Measurements from ENCODE around the gene TOLLIP. TPM values are rescaled to one million over a fixed set of nuclear protein-coding genes. Genes with fewer than 3 reads are reported as not detected.

TOLLIP gene
- total and polyA plus RNA-seq, 2 of the 8 experiments (the other 6 are each of a cell fraction or from before 2014, with no cell fraction given): 23.7 to 34.7 TPM

DNA sequence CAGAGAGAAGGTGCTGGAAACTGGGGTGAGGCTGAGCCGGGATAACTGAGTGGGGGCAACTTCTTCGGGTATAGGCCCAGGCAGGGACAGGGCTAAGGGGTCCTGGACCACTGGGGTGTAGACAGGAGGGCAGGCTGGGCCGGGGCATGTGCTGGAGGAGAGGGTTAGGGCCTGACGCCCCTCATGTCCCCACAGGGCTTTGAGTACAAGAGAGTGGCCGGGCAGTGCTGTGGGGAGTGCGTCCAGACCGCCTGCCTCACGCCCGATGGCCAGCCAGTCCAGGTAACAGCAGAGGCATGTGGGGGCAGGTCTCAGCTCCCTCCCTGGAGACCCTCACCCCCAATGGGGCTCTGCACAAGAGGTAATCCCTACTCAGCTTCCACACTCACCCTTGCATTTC is 49.9 kb downstream of the TOLLIP start:
- no peak overlapping the region for H2AFZ ChIP-seq (ENCODE audit: low read length)
- H2BK5ac ChIP-seq (ENCODE audit: low read depth, low read length): no peak overlapping the region
- no peaks in the 10 kb centered on the region; the same call in 1 of the 2 replicates for H3K23me2 ChIP-seq (ENCODE audit: low read depth, low read length)
- ChIA-PET CTCF (ENCODE audit: partially characterized antibody) (no interaction called here), POLR2A (ENCODE audit: partially characterized antibody) (interaction anchor here (1.1 kb wide), 1 partner anchor 185 kb away, joined by 3 read pairs; the partner anchor contains the start of gene MUC2)
- no peak overlapping the region for H3K4ac ChIP-seq (replicated peaks; ENCODE audit: insufficient read length, low read depth, low read length)
- no peaks in the 10 kb centered on the region for H3K27me3 ChIP-seq (replicated peaks in 1 of 4; ENCODE audit: control insufficient read depth in 3 of 4, extremely low read depth in 1 of 4, insufficient read depth in 3 of 4, low read length in 3 of 4)
- no peak overlapping the region for H3K18ac ChIP-seq (ENCODE audit: extremely low read depth, low read length)
- FAIRE-seq (no peak), DNase-seq (ENCODE audit: low read depth in 1 of 2, low spot score in 2 of 2) (no peak)
- H4K91ac ChIP-seq (replicated peaks; ENCODE audit: insufficient read length, low read length): no peak overlapping the region
- no peak overlapping the region for H3K4me2 ChIP-seq (ENCODE audit: insufficient read depth in 1 of 2, low read depth in 2 of 2, low read length in 2 of 2)
- no peak overlapping the region; the same call in 1 of the 2 replicates for H3K27ac ChIP-seq (ENCODE audit: low read depth, low read length)
- 98% methylated on average over 7 of the region's 9 CpGs; no CpG with 5 or more reads in 1 of the 2 experiments for WGBS, 2 experiments (ENCODE audit: extremely low coverage in 1 of 2, insufficient coverage in 1 of 2, insufficient read length in 1 of 2, insufficient replicate concordance in 2 of 2, low coverage in 1 of 2, low lambda C conversion rate in 2 of 2, missing lambda C conversion rate in 1 of 2)
- peaks cover 0 to 14% (median 7%) of the 10 kb centered on the region in 4 experiments; a peak in 5 of 7 replicates for H3K4me1 ChIP-seq (replicated peaks in 1 of 4; ENCODE audit: control insufficient read depth in 3 of 4, insufficient read depth in 4 of 4, low read length in 3 of 4)
- no peak overlapping the region for H3K14ac ChIP-seq (ENCODE audit: insufficient read length)
- no peak overlapping the region for H3K23ac ChIP-seq (ENCODE audit: insufficient read length)
- no peak overlapping the region for H4K8ac ChIP-seq (ENCODE audit: extremely low read depth, insufficient read depth, low read length)
- no peak overlapping the region for H4K5ac ChIP-seq (ENCODE audit: insufficient read length, low read depth, low read length)
- H3K56ac ChIP-seq (replicated peaks; ENCODE audit: insufficient read length, low read depth, low read length): no peak overlapping the region
- H3K79me1 ChIP-seq (ENCODE audit: low read depth, low read length): no peaks in the 10 kb centered on the region
- H3K79me2 ChIP-seq (ENCODE audit: control insufficient read depth in 1 of 2, insufficient read depth in 2 of 2, low read length in 2 of 2): no peaks in the 10 kb centered on the region
- H2BK120ac ChIP-seq (replicated peaks; ENCODE audit: low read depth, low read length): no peak overlapping the region
- H3K9ac ChIP-seq (replicated peaks in 1 of 4; ENCODE audit: extremely low read depth in 1 of 4, low read depth in 3 of 4, low read length in 3 of 4): no peak overlapping the region
- H3K4me3 ChIP-seq (ENCODE audit: extremely low read depth in 1 of 4, insufficient read depth in 2 of 4, low read depth in 3 of 4, low read length in 4 of 4): no peak overlapping the region
- H3K36me3 ChIP-seq (ENCODE audit: control insufficient read depth in 2 of 4, insufficient read depth in 4 of 4, low read length in 3 of 4): no peaks in the 10 kb centered on the region
- no peak overlapping the region for H2BK20ac ChIP-seq (ENCODE audit: low read length)
- no peaks in the 10 kb centered on the region for H4K20me1 ChIP-seq (replicated peaks in 1 of 2; ENCODE audit: control insufficient read depth in 1 of 2, insufficient read depth in 2 of 2, low read length in 2 of 2)
- no peaks in the 10 kb centered on the region for H3K9me3 ChIP-seq (ENCODE audit: insufficient read depth in 2 of 2, low read depth in 1 of 2, low read length in 1 of 2)
- 0 out of 2 replicates have a peak overlapping the region, but pooled peaks have one; percentile 39 for H2AK5ac ChIP-seq (ENCODE audit: low read depth, low read length)
- no peak overlapping the region for H2BK15ac ChIP-seq (ENCODE audit: low read length)
- 0 out of 2 replicates have a peak overlapping the region, but pooled peaks have one; percentile 7 for H2BK12ac ChIP-seq (ENCODE audit: low read depth, low read length)
- TF ChIP-seq, protein P1, sequence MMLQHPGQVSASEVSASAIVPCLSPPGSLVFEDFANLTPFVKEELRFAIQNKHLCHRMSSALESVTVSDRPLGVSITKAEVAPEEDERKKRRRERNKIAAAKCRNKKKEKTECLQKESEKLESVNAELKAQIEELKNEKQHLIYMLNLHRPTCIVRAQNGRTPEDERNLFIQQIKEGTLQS (IDR thresholded peaks at IDR 0.05; ENCODE audit: insufficient read depth, low read depth, low read length): no peak
- TF ChIP-seq, protein P2, sequence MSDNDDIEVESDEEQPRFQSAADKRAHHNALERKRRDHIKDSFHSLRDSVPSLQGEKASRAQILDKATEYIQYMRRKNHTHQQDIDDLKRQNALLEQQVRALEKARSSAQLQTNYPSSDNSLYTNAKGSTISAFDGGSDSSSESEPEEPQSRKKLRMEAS (IDR thresholded peaks at IDR 0.05): no peak
- TF ChIP-seq POLR2AphosphoS5 (IDR thresholded peaks at IDR 0.05; ENCODE audit: low read depth, low read length) (no peak), EP300 (IDR thresholded peaks at IDR 0.05; ENCODE audit: borderline replicate concordance in 1 of 2, low read depth in 2 of 2, low read length in 2 of 2) (no peak), TEAD4 (IDR thresholded peaks at IDR 0.05; ENCODE audit: low read depth, low read length) (no peak), SIX5 (IDR thresholded peaks at IDR 0.05; ENCODE audit: low read depth, low read length) (no peak), BRCA1 (IDR thresholded peaks at IDR 0.05; ENCODE audit: low read depth, low read length) (no peak)
- TF ChIP-seq, protein P3, sequence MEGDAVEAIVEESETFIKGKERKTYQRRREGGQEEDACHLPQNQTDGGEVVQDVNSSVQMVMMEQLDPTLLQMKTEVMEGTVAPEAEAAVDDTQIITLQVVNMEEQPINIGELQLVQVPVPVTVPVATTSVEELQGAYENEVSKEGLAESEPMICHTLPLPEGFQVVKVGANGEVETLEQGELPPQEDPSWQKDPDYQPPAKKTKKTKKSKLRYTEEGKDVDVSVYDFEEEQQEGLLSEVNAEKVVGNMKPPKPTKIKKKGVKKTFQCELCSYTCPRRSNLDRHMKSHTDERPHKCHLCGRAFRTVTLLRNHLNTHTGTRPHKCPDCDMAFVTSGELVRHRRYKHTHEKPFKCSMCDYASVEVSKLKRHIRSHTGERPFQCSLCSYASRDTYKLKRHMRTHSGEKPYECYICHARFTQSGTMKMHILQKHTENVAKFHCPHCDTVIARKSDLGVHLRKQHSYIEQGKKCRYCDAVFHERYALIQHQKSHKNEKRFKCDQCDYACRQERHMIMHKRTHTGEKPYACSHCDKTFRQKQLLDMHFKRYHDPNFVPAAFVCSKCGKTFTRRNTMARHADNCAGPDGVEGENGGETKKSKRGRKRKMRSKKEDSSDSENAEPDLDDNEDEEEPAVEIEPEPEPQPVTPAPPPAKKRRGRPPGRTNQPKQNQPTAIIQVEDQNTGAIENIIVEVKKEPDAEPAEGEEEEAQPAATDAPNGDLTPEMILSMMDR (IDR thresholded peaks at IDR 0.05; ENCODE audit: control extremely low read depth in 1 of 3, insufficient read depth in 1 of 3, low read depth in 1 of 3, low read length in 3 of 3): no peak
